NCI-H1105 treated with DMSO at 0.1 percent for 48 hours (cell line): Measurements from ENCODE around the gene AGRP.

Experiments
- DNase-seq: peaks from one replicate; lab custom pipeline; 2025; lab: John Stamatoyannopoulos, UW

AGRP gene

GRCh38 chr16:67463059-67463458 lies 20.3 kb downstream of the AGRP start:
- no peak for DNase-seq

DNA sequence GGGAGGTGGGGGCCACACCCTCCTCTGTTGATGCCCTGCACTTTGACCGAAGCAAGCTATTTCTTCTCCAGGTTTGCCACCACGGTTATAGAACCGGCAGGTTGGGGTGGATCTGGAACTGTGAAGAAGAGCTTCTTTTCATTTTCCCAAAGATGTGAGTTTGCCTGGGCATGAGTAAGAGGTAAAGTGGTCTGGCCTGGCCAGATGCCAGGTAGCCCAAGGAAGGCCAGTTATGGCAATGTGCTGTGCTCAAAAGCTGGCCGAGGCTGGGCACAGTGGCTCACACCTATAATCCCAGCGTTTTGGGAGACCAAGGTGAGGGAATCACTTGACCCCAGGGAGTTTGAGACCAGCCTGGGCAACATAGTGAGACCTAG lies 21.1 kb downstream of the AGRP start:
- no peak for DNase-seq

- no peak for DNase-seq
Observed at GRCh38 chr16:67461600-67462278, 21.6 kb downstream of the AGRP start.

DNA sequence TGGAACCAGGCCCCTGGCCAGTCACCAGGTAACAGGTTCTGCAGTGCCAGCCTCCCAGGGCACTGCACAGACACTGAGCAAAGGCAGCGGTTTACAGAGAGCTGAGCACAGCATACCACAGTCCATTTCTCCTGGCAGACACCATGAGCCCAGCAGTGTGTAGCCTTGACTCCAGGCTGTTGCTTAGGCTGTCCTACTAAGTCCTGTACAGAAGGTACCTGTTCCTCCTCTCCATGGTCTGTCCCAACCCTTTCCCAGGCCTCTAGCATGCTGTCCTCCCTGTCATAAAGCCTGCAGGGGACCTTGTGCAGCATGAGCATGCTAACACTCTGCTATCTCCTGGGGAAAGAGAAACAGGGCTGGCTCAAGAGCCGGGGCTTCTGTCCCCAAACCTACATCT lies 22.4 kb downstream of the AGRP start:
- DNase-seq = no peak

GRCh38 chr16:67460168-67460567 lies 23.2 kb downstream of the AGRP start:
- no peak for DNase-seq

- no peak for DNase-seq
Observed at GRCh38 chr16:67459861-67460150, 23.5 kb downstream of the AGRP start.

- DNase-seq = no peak
Observed at GRCh38 chr16:67459066-67459860, 24.1 kb downstream of the AGRP start.

GRCh38 chr16:67458121-67458641 lies 25.2 kb downstream of the AGRP start:
- no peak for DNase-seq

- no peak for DNase-seq
Observed at GRCh38 chr16:67457611-67458010, 25.7 kb downstream of the AGRP start.

DNA sequence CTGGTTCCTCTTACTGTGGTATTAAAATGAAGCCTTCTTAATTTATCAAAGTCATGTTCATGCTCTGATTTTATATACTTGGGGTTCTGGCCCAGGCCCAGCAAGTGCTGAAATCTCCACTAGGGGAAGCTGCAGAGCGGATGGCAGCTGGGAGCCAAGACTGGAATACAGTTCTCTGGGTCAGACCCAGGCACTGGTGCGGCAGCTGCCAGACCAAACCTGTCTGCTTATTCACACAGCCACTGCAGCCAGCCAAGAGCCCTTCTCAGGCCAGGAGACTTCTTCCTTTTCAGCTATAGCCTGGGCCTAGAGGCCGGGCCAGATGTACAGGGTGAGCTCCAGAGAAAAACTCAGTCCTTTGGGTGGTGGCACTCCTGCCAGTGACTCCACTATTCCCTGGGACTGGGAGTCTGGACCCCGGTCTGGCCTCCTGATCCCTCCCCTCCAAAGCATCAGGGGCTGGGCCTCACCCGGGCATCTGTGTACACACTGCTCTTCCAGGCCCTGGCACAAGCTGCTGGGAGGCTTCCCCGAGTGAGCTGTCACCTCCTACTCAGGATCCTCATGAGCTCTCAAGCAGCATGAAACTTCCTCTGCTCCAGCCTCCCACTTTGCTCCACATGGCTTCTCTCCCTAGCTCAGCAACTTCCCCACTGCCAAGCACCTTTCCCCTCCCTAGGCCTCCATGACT lies 26.8 kb downstream of the AGRP start:
- no peak for DNase-seq

GRCh38 chr16:67454852-67455251 lies 28.5 kb downstream of the AGRP start:
- no peak for DNase-seq

DNA sequence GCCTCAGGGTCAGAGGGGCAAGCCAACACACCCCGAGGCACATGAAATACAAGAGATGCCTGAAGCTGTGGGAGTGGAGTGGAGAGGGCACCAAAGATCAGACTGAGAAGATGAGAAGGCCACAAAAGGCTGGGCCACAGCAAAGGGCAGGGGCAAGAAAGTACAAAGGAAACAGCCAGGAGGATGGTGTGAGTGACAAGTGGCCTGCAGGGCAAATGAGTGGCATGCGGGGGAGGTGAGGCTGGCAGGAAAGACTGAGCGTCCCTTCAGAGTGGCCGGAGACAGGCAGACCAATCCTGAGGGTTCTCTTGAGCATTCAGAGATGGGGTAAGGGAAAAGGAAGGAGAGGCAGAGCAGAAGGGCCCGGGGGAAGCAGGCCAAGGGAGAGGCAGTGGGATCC lies 29.2 kb downstream of the AGRP start:
- no peak for DNase-seq

- DNase-seq = no peak
Observed at GRCh38 chr16:67451704-67452435, 31.5 kb downstream of the AGRP start.

DNA sequence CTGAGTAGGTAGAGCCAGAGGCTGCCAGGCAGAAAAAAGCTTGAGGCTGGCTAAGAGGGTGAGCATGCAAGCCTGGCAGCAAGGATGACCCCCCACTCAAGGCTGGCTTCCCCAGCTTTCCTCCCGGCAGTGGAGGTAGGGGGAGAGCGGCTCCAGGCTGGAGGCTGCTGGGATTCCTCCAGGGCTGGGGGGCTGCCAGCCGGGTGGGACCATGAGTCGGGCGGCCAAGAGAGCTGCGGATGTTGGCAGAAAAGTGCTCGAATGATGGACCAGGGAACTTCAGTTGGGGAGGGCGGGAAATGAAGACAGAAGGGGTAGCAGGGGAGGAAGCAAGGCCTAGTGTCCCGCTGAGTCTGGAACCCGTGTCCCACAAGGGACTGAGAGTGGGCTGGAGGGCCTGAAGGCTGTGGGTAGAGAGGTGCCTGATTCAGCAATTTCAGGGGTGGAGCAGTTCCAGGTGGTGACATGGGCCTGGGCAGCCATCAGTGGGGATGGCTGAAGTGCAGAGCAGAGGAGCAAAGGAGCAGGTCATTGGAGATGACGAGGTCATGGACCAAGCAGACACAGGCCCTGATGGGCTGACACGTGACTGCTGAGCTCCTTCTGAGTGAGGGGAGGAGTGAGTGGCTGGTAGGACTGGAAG lies 32.2 kb downstream of the AGRP start:
- DNase-seq = no peak

GRCh38 chr16:67449739-67450138 lies 33.6 kb downstream of the AGRP start:
- DNase-seq = no peak

DNA sequence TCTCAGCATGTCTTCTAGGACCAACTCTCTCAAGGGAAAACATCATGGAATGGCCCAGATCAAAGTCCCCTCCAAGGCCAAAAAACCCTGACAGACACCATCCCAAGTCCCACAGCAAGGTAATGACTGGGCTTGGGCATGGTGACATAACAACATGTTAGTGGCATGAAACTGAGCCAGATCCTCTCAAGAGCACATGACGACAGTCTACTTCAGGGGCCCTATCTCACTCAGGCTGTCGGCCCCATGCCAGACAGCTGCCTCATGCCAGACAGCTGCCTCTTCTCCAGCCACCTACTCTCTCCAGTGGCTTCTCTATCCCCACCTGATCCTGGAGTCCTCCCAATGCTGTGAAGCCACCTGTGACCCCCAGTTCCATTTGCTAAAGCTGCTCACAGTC lies 34.0 kb downstream of the AGRP start:
- DNase-seq = no peak

DNA sequence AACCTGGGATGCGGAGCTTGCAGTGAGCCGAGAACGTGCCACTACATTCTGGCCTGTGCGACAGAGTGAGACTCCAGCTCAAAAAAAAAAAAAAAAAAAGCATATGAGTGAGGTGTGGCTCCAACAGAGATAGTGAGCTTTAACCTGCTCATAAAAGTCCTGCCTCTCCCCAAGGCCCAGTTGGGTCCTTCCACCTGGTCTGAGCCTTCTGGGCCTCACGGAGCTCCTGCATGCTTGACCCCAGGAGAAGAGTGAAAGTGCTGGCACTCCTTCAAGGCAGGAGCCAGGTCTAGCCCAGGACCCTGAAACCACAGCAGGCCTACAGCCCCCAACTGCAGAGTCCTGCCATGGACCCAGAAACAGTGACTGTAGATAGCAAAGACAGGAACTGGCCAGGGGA lies 34.8 kb downstream of the AGRP start:
- DNase-seq = no peak

GRCh38 chr16:67447508-67448076 lies 35.8 kb downstream of the AGRP start:
- no peak for DNase-seq

GRCh38 chr16:67446968-67447507 lies 36.3 kb downstream of the AGRP start:
- DNase-seq = no peak

- DNase-seq = no peak
Observed at GRCh38 chr16:67445913-67446907, 37.1 kb downstream of the AGRP start.
